K562 (cell line): ENCODE results near the gene CRADD. TPM values are rescaled to one million over a fixed set of nuclear protein-coding genes. Genes with fewer than 3 reads are reported as not detected.

Experiments
- CBX8 ChIP-seq: fragments of 200-600 bp; sonication (generic); IDR thresholded peaks from 2 replicates; pipeline ENCODE4 v1.6.1; 2012; ENCODE audit warnings: borderline replicate concordance, mixed run types, low read depth, mild to moderate bottlenecking, moderate library complexity, mixed read lengths, low read length, control low read depth, inconsistent platforms; ENCODE audit not compliant: poor library complexity, severe bottlenecking; ENCODE audit errors: extremely low read depth
- EZH2 ChIP-seq: IDR thresholded peaks from 2 replicates; pipeline ENCODE4 v1.6.1; 2012; ENCODE audit warnings: low read depth, mild to moderate bottlenecking, inconsistent platforms, low read length, borderline replicate concordance
- HDAC8 ChIP-seq: fragments of 450-650 bp; IDR thresholded peaks from 2 replicates; pipeline ENCODE4 v1.6.1; 2016; ENCODE audit warnings: mild to moderate bottlenecking, missing genetic modification characterization, moderate library complexity, missing compliant biosample characterization
- JUND ChIP-seq, 2 experiments: IDR thresholded peaks; 2 replicates in 1 of 2; 3 replicates in 1 of 2; pipeline ENCODE4 v1.6.1; 2011; ENCODE audit warnings: borderline replicate concordance in 2 of 2, low read depth in 2 of 2, low read length in 2 of 2, improper control_type of control experiment in 1 of 2, missing biosample characterization in 1 of 2, missing genetic modification characterization in 1 of 2, missing genetic modification reagents in 1 of 2
- NCOA6 ChIP-seq: fragments of 450-650 bp; IDR thresholded peaks from 2 replicates; pipeline ENCODE4 v1.6.1; 2017; ENCODE audit warnings: mild to moderate bottlenecking
- NEUROD1 ChIP-seq: fragments of 150-350 bp; IDR thresholded peaks from 2 replicates; pipeline ENCODE4 v1.6.1; 2014; ENCODE audit warnings: borderline replicate concordance, low read length, low read depth; ENCODE audit not compliant: partially characterized antibody
- NKRF ChIP-seq: fragments of 450-650 bp; IDR thresholded peaks from 2 replicates; pipeline ENCODE4 v1.6.1; 2016; ENCODE audit warnings: borderline replicate concordance
- SMARCB1 ChIP-seq: IDR thresholded peaks from 2 replicates; pipeline ENCODE4 v1.6.1; 2011; ENCODE audit warnings: improper control_type of control experiment, low read depth; ENCODE audit not compliant: insufficient read length
- TSHZ1 ChIP-seq: fragments of 250-450 bp; sonication (Bioruptor Pico); IDR thresholded peaks from 2 replicates; pipeline ENCODE4 v1.4.0; 2020; ENCODE audit warnings: mild to moderate bottlenecking, moderate library complexity
- ZBTB17 ChIP-seq: fragments of 450-650 bp; formaldehyde crosslinking; IDR thresholded peaks from 2 replicates; pipeline ENCODE4 v1.4.0; 2020; ENCODE audit warnings: mild to moderate bottlenecking
- polyA plus RNA-seq, 8 experiments: library from polyadenylated mRNA; depleted of rRNA in 4 of 8; stranded (reverse) in 5 of 8; unstranded in 3 of 8; fragments of >200 nt; fragmentation: Nextera tagmentation in 2 of 8; fragmentation: Illumina TruSeq in 1 of 8; extraction: Ambion mirVana in 2 of 8; extraction: Trizol in 1 of 8; gene quantifications; 2 replicates each; pipeline versions ENCODE4 v1.2.1 to v1.2.3, GENCODE V29; 2011 to 2014; ENCODE audit warnings: inconsistent platforms in 1 of 8, missing spikeins in 1 of 8
- total RNA-seq, 7 experiments: library from RNA; depleted of rRNA in 6 of 7; stranded (reverse); fragments of >200 nt in 6 of 7; fragmentation: Illumina TruSeq in 2 of 7; extraction: Trizol in 2 of 7; gene quantifications; 2 replicates each; pipeline versions ENCODE4 v1.2.1 to v1.2.3, GENCODE V29; 2011 to 2021; ENCODE audit warnings: low replicate concordance in 1 of 7

CRADD gene
- total and polyA plus RNA-seq, 9 of the 15 experiments (the other 6 are each of a cell fraction or from before 2014, with no cell fraction given): 20.5 to 41.1 (median 25.9) TPM

GRCh38 chr12:93832131-93832530, 155.0 kb downstream of the CRADD start (continued):
- TF ChIP-seq TSHZ1 (CRISPR knock-in tag) (no peak), NKRF (no peak), CBX8 (no peak), HDAC8 (no peak), NCOA6 (no peak), EZH2 (no peak), ZBTB17 (CRISPR knock-in tag) (no peak), SMARCB1 (no peak), JUND (IDR thresholded peaks at IDR 0.05; ENCODE audit: borderline replicate concordance, low read depth, low read length) (no peak), JUND (tag; IDR thresholded peaks at IDR 0.05; ENCODE audit: borderline replicate concordance, low read depth, low read length) (no peak), NEUROD1 (no peak)
